SK-N-MC (cell line): Measurements from ENCODE around the gene MYO1D.

Experiments used
- EZH2 ChIP-seq: fragments of 200-600 bp; sonication (generic); IDR thresholded peaks from one replicate; pipeline ENCODE4 v1.6.1; 2017; ENCODE audit warnings: antibody characterized with exemption
- POLR2AphosphoS5 ChIP-seq: IDR thresholded peaks from 2 replicates; pipeline ENCODE4 v1.6.1; 2012; ENCODE audit warnings: mild to moderate bottlenecking, low read depth, low read length, borderline replicate concordance

DNA sequence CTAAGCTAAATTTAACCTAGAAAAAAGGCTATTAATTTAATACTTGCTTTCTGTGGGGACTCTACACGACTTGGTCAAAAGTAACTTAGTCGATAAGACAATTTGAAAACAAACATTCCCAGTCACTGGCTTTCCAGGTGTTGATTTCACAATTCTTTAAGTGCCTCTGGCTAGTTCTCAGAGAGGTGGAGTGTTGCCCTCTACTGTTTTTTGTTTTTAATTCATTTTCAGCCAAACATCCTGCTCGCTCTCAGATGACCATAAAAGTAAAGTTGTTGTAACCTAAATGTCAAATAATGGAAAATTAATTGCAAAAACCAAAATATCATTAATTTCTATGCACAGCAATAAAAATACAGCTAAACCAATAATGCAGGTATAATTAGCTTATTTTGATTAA is 107.1 kb downstream of the MYO1D start:
- TF ChIP-seq EZH2 (no peak), POLR2AphosphoS5 (no peak)
